Effector memory CD4-positive, alpha-beta T cell (primary cell): ENCODE data around the gene CABS1.

Experiments
- DNase-seq, 3 donors: peaks; one replicate each; pipeline ENCODE4 v3.0.0-alpha.2; 2020
- H3K27ac ChIP-seq: 2 replicates; pipeline ENCODE4 v1.7.0; 2013; ENCODE audit warnings: mild to moderate bottlenecking, low read length, moderate library complexity; ENCODE audit not compliant: insufficient read depth, poor library complexity, severe bottlenecking
- H3K27me3 ChIP-seq: replicated peaks from 2 replicates; pipeline ENCODE4 v1.7.0; 2013; ENCODE audit warnings: mild to moderate bottlenecking, low read length; ENCODE audit not compliant: insufficient read depth, control insufficient read depth, poor library complexity, severe bottlenecking
- H3K36me3 ChIP-seq: 2 replicates; pipeline ENCODE4 v1.7.0; 2013; ENCODE audit warnings: mild to moderate bottlenecking, low read length, moderate library complexity; ENCODE audit not compliant: control insufficient read depth, insufficient read depth
- H3K4me1 ChIP-seq: 2 replicates; pipeline ENCODE4 v1.7.0; 2013; ENCODE audit warnings: low read length, mild to moderate bottlenecking; ENCODE audit not compliant: control insufficient read depth, insufficient read depth, poor library complexity, severe bottlenecking
- H3K4me3 ChIP-seq: 2 replicates; pipeline ENCODE4 v1.7.0; 2013; ENCODE audit warnings: low read length, low read depth, mild to moderate bottlenecking; ENCODE audit not compliant: insufficient read depth, poor library complexity, severe bottlenecking
- H3K9me3 ChIP-seq: 2 replicates; pipeline ENCODE4 v1.7.0; 2013; ENCODE audit warnings: mild to moderate bottlenecking, low read length, moderate library complexity; ENCODE audit not compliant: control insufficient read depth
- total RNA-seq, 3 donors: gene quantifications; one replicate each; lab custom pipeline; 2026; lab: John Stamatoyannopoulos, UW

Gene CABS1
- 0 reads per million in 3 donors for total RNA-seq

DNA sequence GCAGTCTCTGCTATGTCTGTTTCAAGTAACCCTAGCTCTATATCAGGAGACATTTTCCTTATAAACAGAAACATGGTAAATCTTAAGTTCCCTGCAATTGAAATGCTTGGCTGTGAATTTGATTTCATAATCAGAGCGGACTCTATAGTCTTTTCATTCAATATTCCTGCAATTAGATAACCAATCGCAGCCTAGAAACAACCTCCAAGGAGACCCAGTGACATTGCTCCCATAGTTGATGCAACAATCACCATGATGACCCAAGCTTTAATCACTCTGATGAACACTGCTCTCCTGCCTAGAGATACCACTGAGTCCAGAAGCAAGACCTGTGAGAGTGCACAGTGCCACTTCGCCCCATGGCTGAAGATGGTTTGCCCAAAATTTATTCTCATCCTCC lies at the start of gene CABS1:
TSS of gene CABS1 (plus strand) at position 301 of the 400 bp plus-strand sequence. CDS start at position 360, 59 bp downstream.
- H3K36me3 ChIP-seq = no peaks in the 10 kb centered on the region
- H3K27me3 ChIP-seq = no peaks in the 10 kb centered on the region
- no peak within 1 kb of the TSS for H3K4me3 ChIP-seq
- H3K27ac ChIP-seq = no peak within 1 kb of the TSS
- DNase-seq = no peak
- no peaks in the 10 kb centered on the region for H3K4me1 ChIP-seq
- H3K9me3 ChIP-seq = no peaks in the 10 kb centered on the region

DNA sequence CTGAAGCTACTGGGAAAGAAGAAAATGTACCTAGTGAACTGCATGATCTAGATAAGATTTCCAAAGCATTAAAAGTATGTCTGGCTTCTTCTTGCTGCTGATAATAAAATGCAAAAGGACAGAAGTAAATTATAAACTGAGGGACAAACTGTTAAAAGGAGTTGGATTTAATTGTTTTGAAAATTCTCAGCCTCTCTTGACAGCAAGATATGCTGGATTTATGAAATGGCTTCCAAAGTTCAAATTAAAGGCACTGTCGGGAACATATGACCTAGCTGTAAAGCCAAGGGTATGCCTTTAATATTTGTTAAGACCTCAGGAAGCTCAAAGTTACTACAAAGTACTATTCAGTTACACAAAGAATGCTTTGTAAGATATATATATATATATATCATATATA lies 46.1 kb upstream of the CABS1 start:
- Histone ChIP-seq H3K9me3 (no peaks in the 10 kb centered on the region), H3K36me3 (no peaks in the 10 kb centered on the region), H3K4me3 (no peak overlapping the region), H3K4me1 (no peaks in the 10 kb centered on the region), H3K27me3 (no peaks in the 10 kb centered on the region), H3K27ac (no peak overlapping the region)
- no peak for DNase-seq

DNA sequence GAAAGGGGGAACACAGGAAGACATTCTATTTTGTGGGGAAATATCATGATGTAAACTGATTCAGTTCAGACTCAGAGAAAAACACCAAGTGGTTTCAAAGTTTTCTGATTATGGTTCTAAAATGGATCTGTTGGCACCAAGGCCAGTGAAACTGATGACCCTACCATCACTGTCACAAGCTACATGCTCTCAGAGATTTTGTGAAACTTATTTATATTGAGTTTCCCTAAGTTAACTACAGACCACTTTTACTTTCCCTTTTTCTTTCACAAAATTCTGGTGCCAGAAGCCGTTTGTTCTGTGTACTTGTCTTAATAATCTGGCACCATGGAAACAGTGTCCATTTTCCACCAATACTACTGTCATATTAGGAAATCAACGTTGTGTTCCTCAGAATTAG lies 43.4 kb upstream of the CABS1 start:
- Histone ChIP-seq H3K9me3 (no peaks in the 10 kb centered on the region), H3K4me3 (no peak overlapping the region), H3K27me3 (no peaks in the 10 kb centered on the region), H3K27ac (no peak overlapping the region), H3K36me3 (no peaks in the 10 kb centered on the region), H3K4me1 (no peaks in the 10 kb centered on the region)
- DNase-seq = no peak

DNA sequence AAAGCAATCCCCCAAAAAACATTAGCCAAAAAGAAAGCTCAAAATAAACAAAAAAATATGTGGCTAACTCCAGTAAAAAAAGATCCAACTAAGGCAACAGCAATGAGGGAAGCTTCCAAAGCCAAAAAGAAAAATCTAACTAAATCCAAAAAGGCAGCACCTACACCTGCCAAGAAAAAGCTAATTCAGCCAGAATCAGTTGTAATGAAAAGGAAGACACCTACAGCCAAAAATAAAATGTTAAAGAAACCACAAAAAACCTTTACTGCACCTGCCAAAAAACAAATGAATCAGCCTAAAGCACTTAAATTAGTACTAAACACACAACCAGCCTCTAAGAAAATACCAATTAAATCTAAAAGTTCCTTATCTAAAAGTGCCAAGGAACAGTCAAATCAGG lies 37.2 kb upstream of the CABS1 start:
- H3K27ac ChIP-seq = no peak overlapping the region
- H3K4me3 ChIP-seq = no peak overlapping the region
- DNase-seq = no peak
- H3K27me3 ChIP-seq = no peaks in the 10 kb centered on the region
- H3K9me3 ChIP-seq = no peaks in the 10 kb centered on the region
- no peaks in the 10 kb centered on the region for H3K36me3 ChIP-seq
- H3K4me1 ChIP-seq = no peaks in the 10 kb centered on the region

DNA sequence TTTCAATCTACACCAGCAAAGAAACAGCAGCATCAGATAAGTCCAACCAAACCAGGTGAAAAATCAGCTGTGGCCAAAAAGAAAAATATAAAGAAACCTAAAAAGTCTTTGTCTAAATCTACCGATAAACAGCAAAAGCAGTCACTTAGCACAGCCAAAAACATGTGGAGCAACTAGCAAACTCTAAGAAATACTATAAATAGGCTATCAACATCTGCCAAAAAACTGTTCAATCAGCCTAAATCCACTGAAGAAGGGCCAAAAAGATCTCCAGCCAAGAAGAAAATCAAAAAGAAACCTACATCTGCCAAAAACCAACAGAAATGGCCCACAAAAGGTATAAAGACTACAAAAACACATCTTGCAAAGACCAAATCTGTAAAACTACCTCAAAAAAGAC lies 36.7 kb upstream of the CABS1 start:
- DNase-seq = no peak
- H3K9me3 ChIP-seq = no peaks in the 10 kb centered on the region
- H3K4me1 ChIP-seq = no peaks in the 10 kb centered on the region

DNA sequence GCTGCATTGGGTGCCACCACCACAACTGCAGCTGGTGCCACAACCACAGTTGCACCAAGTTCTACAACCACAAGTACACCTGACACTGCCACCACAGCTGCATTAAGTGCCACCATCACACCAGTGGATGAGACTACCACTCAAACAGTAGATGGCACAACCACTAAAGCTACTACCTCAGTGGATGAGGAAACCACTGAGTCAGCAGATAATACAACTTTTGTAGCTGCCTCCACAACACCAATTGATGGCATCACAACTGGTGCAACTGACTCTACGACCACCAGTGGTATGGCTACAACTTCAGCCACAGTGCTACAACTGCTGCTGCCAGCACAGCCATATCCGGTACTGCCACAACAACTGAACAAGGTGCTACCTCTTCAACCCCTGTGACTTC lies 35.1 kb upstream of the CABS1 start:
- Histone ChIP-seq H3K4me3 (no peak overlapping the region), H3K9me3 (no peaks in the 10 kb centered on the region)
- DNase-seq = no peak

More for the DNA sequence above, 36.7 kb upstream of the CABS1 start:
- Histone ChIP-seq H3K27ac (no peak overlapping the region), H3K36me3 (no peaks in the 10 kb centered on the region), H3K4me3 (no peak overlapping the region), H3K27me3 (no peaks in the 10 kb centered on the region)

DNA sequence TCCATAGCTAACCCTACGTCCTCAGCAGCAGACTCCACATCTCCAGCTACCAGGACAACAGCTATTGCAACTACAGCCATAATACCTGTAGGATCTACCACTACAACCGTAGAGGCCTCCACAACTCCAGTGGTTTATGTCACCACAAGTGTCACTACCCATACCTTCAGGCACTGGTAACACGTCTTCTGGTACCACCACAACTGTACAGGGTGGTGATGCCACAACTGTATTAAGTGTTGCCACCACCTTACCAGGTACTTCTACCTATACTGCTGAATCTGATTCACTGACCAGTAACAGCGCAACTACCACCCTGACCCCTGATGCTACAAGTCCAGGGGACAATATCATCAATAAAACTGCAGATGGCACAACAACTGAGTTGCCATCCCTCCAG lies 34.6 kb upstream of the CABS1 start:
- no peak overlapping the region for H3K4me3 ChIP-seq
- H3K36me3 ChIP-seq = no peaks in the 10 kb centered on the region
- no peak for DNase-seq
- no peaks in the 10 kb centered on the region for H3K4me1 ChIP-seq
- H3K9me3 ChIP-seq = no peaks in the 10 kb centered on the region
- H3K27ac ChIP-seq = no peak overlapping the region
- no peaks in the 10 kb centered on the region for H3K27me3 ChIP-seq

More for the DNA sequence above, 35.1 kb upstream of the CABS1 start:
- H3K36me3 ChIP-seq = no peaks in the 10 kb centered on the region
- H3K4me1 ChIP-seq = no peaks in the 10 kb centered on the region
- no peak overlapping the region for H3K27ac ChIP-seq
- no peaks in the 10 kb centered on the region for H3K27me3 ChIP-seq

DNA sequence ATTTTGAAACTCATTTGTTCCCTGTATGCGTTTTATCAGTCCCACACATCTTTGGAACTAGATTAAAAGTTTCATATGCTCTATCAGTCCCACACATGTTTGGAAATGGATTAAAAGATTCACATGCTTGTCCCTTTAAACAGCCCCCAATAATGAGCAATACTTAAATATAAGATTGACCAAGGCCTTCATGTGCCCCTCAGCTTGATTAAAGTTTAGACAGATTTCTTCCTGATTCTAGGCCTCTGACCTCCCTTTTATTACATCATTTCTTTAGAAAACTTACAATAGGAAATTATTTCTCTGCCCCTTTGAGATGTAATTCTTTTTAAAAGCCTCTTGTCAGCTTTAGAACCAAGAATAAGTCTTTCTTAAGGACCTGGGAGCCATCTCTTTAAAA lies 31.7 kb upstream of the CABS1 start:
- no peak overlapping the region for H3K4me3 ChIP-seq
- no peaks in the 10 kb centered on the region for H3K9me3 ChIP-seq
- no peaks in the 10 kb centered on the region for H3K4me1 ChIP-seq

DNA sequence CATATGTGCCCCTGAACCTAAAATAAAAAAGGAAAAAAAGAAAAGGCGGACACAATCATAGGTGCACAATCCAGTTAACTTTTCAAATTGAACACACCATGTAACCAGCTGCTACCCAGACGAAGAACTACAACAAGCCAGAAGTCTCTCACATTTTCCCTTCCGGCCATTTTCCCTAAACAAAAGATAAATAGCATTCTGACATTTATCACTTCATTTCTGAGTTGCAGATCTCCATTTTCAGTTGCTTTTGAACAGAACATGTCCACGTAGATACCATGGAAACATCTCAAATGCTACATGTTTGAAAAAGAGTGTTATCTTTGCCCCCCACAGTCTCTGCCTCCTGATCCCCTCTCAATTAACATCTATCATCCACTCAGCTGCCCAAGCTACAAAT lies 29.2 kb upstream of the CABS1 start:
- no peak for DNase-seq
- Histone ChIP-seq H3K9me3 (no peaks in the 10 kb centered on the region), H3K36me3 (no peaks in the 10 kb centered on the region), H3K27ac (no peak overlapping the region), H3K4me3 (no peak overlapping the region), H3K4me1 (no peaks in the 10 kb centered on the region), H3K27me3 (no peaks in the 10 kb centered on the region)

More for the DNA sequence above, 31.7 kb upstream of the CABS1 start:
- no peaks in the 10 kb centered on the region for H3K27me3 ChIP-seq
- no peaks in the 10 kb centered on the region for H3K36me3 ChIP-seq
- no peak overlapping the region for H3K27ac ChIP-seq
- no peak for DNase-seq

DNA sequence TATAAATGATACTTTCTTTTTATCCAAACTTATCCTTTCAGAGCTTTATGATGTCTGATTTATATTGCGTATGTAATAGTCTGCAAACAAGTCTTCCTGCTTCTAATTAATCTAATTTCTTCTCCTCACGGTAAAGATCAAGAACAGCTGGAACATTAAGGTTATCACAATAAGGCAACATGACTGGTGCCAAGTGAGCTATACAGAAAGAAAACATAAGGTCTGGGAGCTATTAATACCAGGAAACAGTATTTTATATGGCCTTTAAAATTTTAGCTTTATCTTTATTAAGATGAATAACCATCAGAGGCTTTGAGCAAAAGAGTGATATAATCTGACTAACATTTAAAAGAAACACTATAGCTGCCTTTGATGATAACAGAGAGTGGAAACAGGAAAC lies 28.7 kb upstream of the CABS1 start:
- Histone ChIP-seq H3K27ac (no peak overlapping the region), H3K4me1 (no peaks in the 10 kb centered on the region), H3K27me3 (no peaks in the 10 kb centered on the region), H3K4me3 (no peak overlapping the region), H3K9me3 (no peaks in the 10 kb centered on the region), H3K36me3 (no peaks in the 10 kb centered on the region)
- DNase-seq = no peak

DNA sequence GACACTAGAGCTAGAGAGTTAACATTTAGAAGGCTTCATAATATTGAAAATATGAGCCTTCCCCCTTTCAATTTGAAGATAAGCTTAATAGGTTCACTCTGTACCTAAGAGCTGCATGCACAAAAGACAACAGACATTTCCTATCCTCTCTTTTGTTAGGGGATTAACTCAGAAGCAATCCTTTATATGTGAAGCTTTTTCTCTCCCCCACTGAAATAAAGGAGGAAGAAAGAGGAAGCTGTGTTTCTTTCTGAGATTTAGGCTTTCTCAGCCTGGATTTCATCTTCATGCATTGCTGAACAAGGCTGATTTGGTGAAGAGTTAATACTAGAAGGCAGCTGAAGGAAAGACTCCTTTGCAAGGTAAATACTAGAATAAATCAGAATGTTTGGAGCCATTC lies 21.0 kb upstream of the CABS1 start:
- no peak for DNase-seq

More for the DNA sequence above, 21.0 kb upstream of the CABS1 start:
- Histone ChIP-seq H3K27me3 (no peaks in the 10 kb centered on the region), H3K4me1 (no peaks in the 10 kb centered on the region), H3K9me3 (no peaks in the 10 kb centered on the region), H3K36me3 (no peaks in the 10 kb centered on the region), H3K27ac (no peak overlapping the region), H3K4me3 (no peak overlapping the region)
